Caco-2 (cell line): ENCODE measurements around the gene ZNF766. TPM values are rescaled to one million over a fixed set of nuclear protein-coding genes. Genes with fewer than 3 reads are reported as not detected.

Experiments used
- Bru-seq: library from RNA; stranded (reverse); fragments of 400-500 nt; gene quantifications from one replicate; lab custom pipeline; 2021; lab: Mats Ljungman, UMichigan
- BruChase-seq, 2 experiments: library from RNA; stranded (reverse); fragments of 400-500 nt; gene quantifications; one replicate each; lab custom pipeline; 2021; lab: Mats Ljungman, UMichigan
- BruUV-seq: library from RNA; stranded (reverse); fragments of 400-500 nt; replicated peaks from 2 replicates; lab custom pipeline; 2021; lab: Mats Ljungman, UMichigan
- CTCF ChIA-PET: fragments of 300-600 bp; sonication (Branson Sonifier 250); formaldehyde crosslinking; loops from one replicate; lab custom pipeline; 2022; ENCODE audit warnings: antibody characterized with exemption; lab: Charles Lee
- POLR2A ChIA-PET: fragments of 300-600 bp; sonication (Branson Sonifier 250); formaldehyde crosslinking; loops from one replicate; lab custom pipeline; 2022; ENCODE audit warnings: antibody characterized with exemption; lab: Charles Lee
- DNase-seq, 2 experiments: peaks; one replicate each; pipeline versions ENCODE4 v3.0.0 to v3.0.0-alpha.2; 2020 to 2022
- H3K27me3 ChIP-seq: replicated peaks from 2 replicates; pipeline ENCODE4 v1.6.0; 2011; ENCODE audit warnings: low read length; ENCODE audit not compliant: control insufficient read depth, insufficient read depth
- H3K36me3 ChIP-seq: 2 replicates; pipeline ENCODE4 v1.5.1; 2011; ENCODE audit warnings: low read length; ENCODE audit not compliant: control insufficient read depth, insufficient read depth
- H3K4me1 ChIP-seq: fragments of 250-450 bp; sonication (Bioruptor Pico); 2 replicates; pipeline ENCODE4 v1.5.1; 2020; ENCODE audit warnings: mild to moderate bottlenecking
- H3K4me3 ChIP-seq: 2 replicates; pipeline ENCODE4 v1.5.1; 2011; ENCODE audit warnings: low read depth, mild to moderate bottlenecking, control low read depth, low read length
- H3K9me3 ChIP-seq: fragments of 250-450 bp; sonication (Bioruptor Pico); 2 replicates; pipeline ENCODE4 v1.5.1; 2020; ENCODE audit warnings: mild to moderate bottlenecking, moderate library complexity
- H3K27ac Mint-ChIP-seq: one replicate; pipeline ENCODE4 v1.8.0; 2022; ENCODE audit warnings: mixed read lengths; ENCODE audit not compliant: unreplicated experiment
- H3K27me3 Mint-ChIP-seq: one replicate; pipeline ENCODE4 v1.8.0; 2022; ENCODE audit warnings: mixed read lengths; ENCODE audit not compliant: insufficient read depth, unreplicated experiment
- H3K36me3 Mint-ChIP-seq: one replicate; pipeline ENCODE4 v1.8.0; 2022; ENCODE audit warnings: mild to moderate bottlenecking, mixed read lengths; ENCODE audit not compliant: insufficient read depth, unreplicated experiment
- H3K4me1 Mint-ChIP-seq: one replicate; pipeline ENCODE4 v1.8.0; 2022; ENCODE audit warnings: low read depth, mixed read lengths; ENCODE audit not compliant: unreplicated experiment
- H3K4me3 Mint-ChIP-seq: one replicate; pipeline ENCODE4 v1.8.0; 2022; ENCODE audit warnings: mild to moderate bottlenecking, moderate library complexity, mixed read lengths; ENCODE audit not compliant: unreplicated experiment
- H3K9me3 Mint-ChIP-seq: one replicate; pipeline ENCODE4 v1.8.0; 2022; ENCODE audit warnings: mixed read lengths; ENCODE audit not compliant: unreplicated experiment
- CTCF ChIP-seq, 2 experiments: fragments of 200-600 bp in 1 of 2; IDR thresholded peaks; 1 replicate in 1 of 2; 2 replicates in 1 of 2; pipeline versions ENCODE4 v1.5.1 to v1.8.0; 2011 to 2022; ENCODE audit warnings: antibody characterized with exemption in 1 of 2, control low read depth in 1 of 2, inconsistent platforms in 1 of 2, low read depth in 1 of 2, low read length in 1 of 2, mild to moderate bottlenecking in 1 of 2, moderate library complexity in 1 of 2; ENCODE audit not compliant: insufficient read depth in 1 of 2, severe bottlenecking in 1 of 2, unreplicated experiment in 1 of 2
- intact Hi-C: fragments of 100-400 bp; cut with micrococcal nuclease; formaldehyde crosslinking; loops from one replicate; pipeline ENCODE4 v1.10.0; 2022; ENCODE audit not compliant: unreplicated experiment
- long read RNA-seq: library from polyadenylated mRNA; stranded (forward); transcript quantifications from one replicate; pipeline ENCODE4 v2.0.0, GENCODE V29; 2022
- total RNA-seq: library from RNA; stranded (reverse); gene quantifications from 2 replicates; pipeline ENCODE4 v1.2.3, GENCODE V29; 2022

Gene ZNF766
- total RNA-seq (12.1 and 12.9 TPM in 2 replicates), Bru-seq, nascent RNA (percentile 78 among the genes with signal in this experiment), BruChase-seq, experiment 1, labeled RNA remaining after a 2-hour chase (percentile 71 among the genes with signal in this experiment), BruChase-seq, experiment 2, labeled RNA remaining after a 6-hour chase (percentile 67 among the genes with signal in this experiment)
- long read RNA-seq, full-length matches to known transcripts, result 42 of 48 reads
- long read RNA-seq, partial matches to known transcripts, result 2 of 48 reads
- long read RNA-seq, other reads (novel, unspliced or antisense), result 4 of 48 reads

- peaks cover 41% of the 10 kb centered on the region for H3K9me3 Mint-ChIP-seq
- peak; percentile 97 to 98 for DNase-seq
- BruUV-seq, result TSS peak; percentile 78
- H3K4me1 ChIP-seq, result no peaks in the 10 kb centered on the region
- H3K36me3 ChIP-seq, result peaks cover 3% of the 10 kb centered on the region
- peaks cover 44% of the 10 kb centered on the region for H3K36me3 Mint-ChIP-seq
- ChIA-PET CTCF (no interaction called here), POLR2A (no interaction called here)
- peak within 1 kb of the TSS; percentile 83 for H3K4me3 Mint-ChIP-seq
- H3K27ac Mint-ChIP-seq, result peak within 1 kb of the TSS; percentile 82
- H3K27me3 ChIP-seq, result no peaks in the 10 kb centered on the region
- TF ChIP-seq CTCF (IDR thresholded peaks at IDR 0.05; ENCODE audit: insufficient read depth in 1 of 2, low read depth in 1 of 2, low read length in 1 of 2, severe bottlenecking in 1 of 2, unreplicated experiment in 1 of 2), result no peak
- intact Hi-C loops, result no loop called here
- no peaks in the 10 kb centered on the region for H3K27me3 Mint-ChIP-seq
- peaks cover 11% of the 10 kb centered on the region for H3K4me1 Mint-ChIP-seq
- peaks cover 6% of the 10 kb centered on the region for H3K9me3 ChIP-seq
- H3K4me3 ChIP-seq, result peak within 1 kb of the TSS; percentile 53
These were observed at the start of gene ZNF766 for GRCh38 chr19:52269338-52270261. ZNF766 (plus strand) TSS chr19:52269587; CDS start chr19:52269614, 27 bp downstream.

GRCh38 chr19:52219611-52220010 lies 49.8 kb upstream of the ZNF766 start:
- TF ChIP-seq CTCF (IDR thresholded peaks at IDR 0.05; ENCODE audit: insufficient read depth in 1 of 2, low read depth in 1 of 2, low read length in 1 of 2, severe bottlenecking in 1 of 2, unreplicated experiment in 1 of 2), result no peak
- Histone ChIP-seq H3K4me3 (no peak overlapping the region), H3K9me3 (no peaks in the 10 kb centered on the region), H3K27me3 (no peaks in the 10 kb centered on the region), H3K36me3 (peaks cover 17% of the 10 kb centered on the region), H3K4me1 (no peaks in the 10 kb centered on the region)
- ChIA-PET CTCF (no interaction called here), POLR2A (no interaction called here)
- H3K27ac Mint-ChIP-seq, result no peak overlapping the region
- H3K4me1 Mint-ChIP-seq, result no peaks in the 10 kb centered on the region
- no peaks in the 10 kb centered on the region for H3K9me3 Mint-ChIP-seq
- H3K4me3 Mint-ChIP-seq, result no peak overlapping the region
- H3K27me3 Mint-ChIP-seq, result no peaks in the 10 kb centered on the region
- DNase-seq, result no peak
- intact Hi-C loops, result no loop called here
- BruUV-seq, result no TSS peak
- peaks cover 100% of the 10 kb centered on the region for H3K36me3 Mint-ChIP-seq

GRCh38 chr19:52221031-52221430 lies 48.4 kb upstream of the ZNF766 start:
- Mint-ChIP-seq H3K27me3 (no peaks in the 10 kb centered on the region), H3K36me3 (peaks cover 100% of the 10 kb centered on the region), H3K9me3 (no peaks in the 10 kb centered on the region), H3K4me1 (no peaks in the 10 kb centered on the region), H3K4me3 (no peak overlapping the region), H3K27ac (no peak overlapping the region)
- no TSS peak for BruUV-seq
- Histone ChIP-seq H3K27me3 (no peaks in the 10 kb centered on the region), H3K9me3 (no peaks in the 10 kb centered on the region), H3K36me3 (peaks cover 15% of the 10 kb centered on the region), H3K4me1 (no peaks in the 10 kb centered on the region), H3K4me3 (no peak overlapping the region)
- no peak for TF ChIP-seq CTCF (IDR thresholded peaks at IDR 0.05; ENCODE audit: insufficient read depth in 1 of 2, low read depth in 1 of 2, low read length in 1 of 2, severe bottlenecking in 1 of 2, unreplicated experiment in 1 of 2)
- POLR2A ChIA-PET, result no interaction called here
- no peak for DNase-seq
- CTCF ChIA-PET, result no interaction called here
- intact Hi-C loops, result no loop called here
